GM21723 (cell line): ENCODE results near the gene PDE4D.
"Not testable (repeated sequence)": the region's sequence is repeated elsewhere in the genome, so short reads cannot be mapped to it uniquely, and the experiment has no call there.

ENCODE experiments used
- ATAC-seq: cut with Tn5 transposase; IDR thresholded peaks from one replicate; pipeline ENCODE4 v1.9.1; 2021; ENCODE audit warnings: mild to moderate bottlenecking, moderate library complexity; ENCODE audit not compliant: unreplicated experiment

PDE4D gene

GRCh38 chr5:59445741-59446140 is 447.8 kb downstream of the PDE4D start:
- no peak for ATAC-seq

- ATAC-seq, result no peak
These were observed 454.2 kb downstream of the PDE4D start for GRCh38 chr5:59439303-59439702.

- ATAC-seq, result no peak
These were observed 456.4 kb downstream of the PDE4D start for GRCh38 chr5:59437176-59437575.

GRCh38 chr5:59436364-59437148 is 457.0 kb downstream of the PDE4D start:
- no peak for ATAC-seq

GRCh38 chr5:59433174-59433573 is 460.4 kb downstream of the PDE4D start:
- ATAC-seq, result no peak

GRCh38 chr5:59430066-59430685 is 463.4 kb downstream of the PDE4D start:
- ATAC-seq, result no peak

GRCh38 chr5:59428391-59428790 is 465.1 kb downstream of the PDE4D start:
- ATAC-seq, result no peak

GRCh38 chr5:59424515-59424914 is 469.0 kb downstream of the PDE4D start:
- ATAC-seq, result no peak

- no peak for ATAC-seq
These were observed 470.5 kb downstream of the PDE4D start for GRCh38 chr5:59423021-59423420.

GRCh38 chr5:59421986-59422941 is 471.3 kb downstream of the PDE4D start:
- ATAC-seq, result no peak

- no peak for ATAC-seq
These were observed 472.9 kb downstream of the PDE4D start for GRCh38 chr5:59420596-59420995.

GRCh38 chr5:59418808-59419207 is 474.7 kb downstream of the PDE4D start:
- no peak for ATAC-seq

GRCh38 chr5:59416451-59416850 is 477.1 kb downstream of the PDE4D start:
- ATAC-seq, result no peak

GRCh38 chr5:59416026-59416425 is 477.5 kb downstream of the PDE4D start:
- ATAC-seq, result no peak

GRCh38 chr5:59412428-59412827 is 481.1 kb downstream of the PDE4D start:
- ATAC-seq, result no peak

GRCh38 chr5:59408997-59409396 is 484.5 kb downstream of the PDE4D start:
- not testable (repeated sequence) for ATAC-seq

- ATAC-seq, result no peak
These were observed 485.6 kb downstream of the PDE4D start for GRCh38 chr5:59407967-59408366.

- ATAC-seq, result no peak
These were observed 491.9 kb downstream of the PDE4D start for GRCh38 chr5:59401637-59402036.

- ATAC-seq, result not testable (repeated sequence)
These were observed 498.6 kb downstream of the PDE4D start for GRCh38 chr5:59394956-59395355.

- no peak for ATAC-seq
These were observed 499.7 kb downstream of the PDE4D start for GRCh38 chr5:59393585-59394420.
